HCT116 (cell line): ENCODE data around the gene TSPO. TPM values are rescaled to one million over a fixed set of nuclear protein-coding genes. Genes with fewer than 3 reads are reported as not detected.

ENCODE experiments used
- ATAC-seq: fragments of 200-7000 bp; cut with Tn5 transposase; 2 replicates; pipeline ENCODE4 v1.9.1; 2020; ENCODE audit warnings: mild to moderate bottlenecking, moderate library complexity
- BruUV-seq: library from RNA; stranded (reverse); fragments of 400-500 nt; replicated peaks from 2 replicates; lab custom pipeline; 2021; lab: Mats Ljungman, UMichigan
- CTCF ChIA-PET: fragments of 300-600 bp; sonication (Branson Sonifier 250); formaldehyde crosslinking; loops from one replicate; lab custom pipeline; 2021; ENCODE audit warnings: antibody characterized with exemption; lab: Charles Lee
- POLR2A ChIA-PET: fragments of 300-600, 350-600 bp; sonication (Branson Sonifier 250); formaldehyde crosslinking; loops from one replicate; lab custom pipeline; 2021; ENCODE audit warnings: antibody characterized with exemption; lab: Charles Lee
- RAD21 ChIA-PET, 2 experiments: fragments of 300-600 bp; sonication (Branson Sonifier 250); formaldehyde crosslinking; loops; one replicate each; lab custom pipeline; 2023; ENCODE audit warnings: low total read pairs in 2 of 2; ENCODE audit not compliant: uncharacterized antibody in 2 of 2, unreplicated experiment in 2 of 2, low non-redundant PET in 1 of 2; lab: Charles Lee
- DNase-seq: peaks from one replicate; pipeline ENCODE4 v3.0.0-alpha.2; 2010; ENCODE audit warnings: low read depth, low spot score
- H2AFZ ChIP-seq: fragments of 200-600 bp; shearing (Covaris generic), sonication (generic); 2 replicates; pipeline ENCODE4 v1.6.1; 2017; ENCODE audit warnings: low read depth, mixed run types, mixed read lengths, antibody characterized with exemption, low read length; ENCODE audit not compliant: poor library complexity, severe bottlenecking
- H3K27ac ChIP-seq: 2 replicates; pipeline ENCODE4 v1.5.1; 2012; ENCODE audit warnings: low read depth, low read length
- H3K27me3 ChIP-seq: fragments of 200-600 bp; sonication (generic); 2 replicates; pipeline ENCODE4 v1.6.1; 2016; ENCODE audit warnings: mixed run types, low read length, mixed read lengths; ENCODE audit not compliant: insufficient read depth
- H3K36me3 ChIP-seq, 2 experiments: fragments of 200-500 bp in 1 of 2; fragments of 200-600 bp in 1 of 2; sonication (Bioruptor generic) in 1 of 2; sonication (generic) in 1 of 2; 2 replicates each; pipeline versions ENCODE4 v1.5.1 to v1.6.1; 2014 to 2016; ENCODE audit warnings: low read length in 2 of 2, inconsistent platforms in 1 of 2, mixed read lengths in 1 of 2, mixed run types in 1 of 2; ENCODE audit not compliant: insufficient read depth in 2 of 2, control insufficient read depth in 1 of 2
- H3K4me1 ChIP-seq, 2 experiments: fragments of 200-600 bp in 1 of 2; sonication (generic) in 1 of 2; 2 replicates each; pipeline versions ENCODE4 v1.5.1 to v1.6.1; 2012 to 2017; ENCODE audit warnings: low read length in 2 of 2, inconsistent platforms in 1 of 2, mild to moderate bottlenecking in 1 of 2, mixed read lengths in 1 of 2, mixed run types in 1 of 2, moderate library complexity in 1 of 2; ENCODE audit not compliant: insufficient read depth in 2 of 2, control insufficient read depth in 1 of 2
- H3K4me2 ChIP-seq: fragments of 200-600 bp; sonication (generic); 2 replicates; pipeline ENCODE4 v1.6.1; 2017; ENCODE audit warnings: mixed run types, low read length, mixed read lengths
- H3K4me3 ChIP-seq, 2 experiments: fragments of 200-600 bp in 1 of 2; sonication (generic) in 1 of 2; replicated peaks in 1 of 2; 2 replicates each; pipeline ENCODE4 v1.5.1; 2011 to 2016; ENCODE audit warnings: low read length in 2 of 2, control low read depth in 1 of 2, low read depth in 1 of 2, mild to moderate bottlenecking in 1 of 2, mixed read lengths in 1 of 2, mixed run types in 1 of 2
- H3K79me2 ChIP-seq: fragments of 200-600 bp; sonication (generic); 2 replicates; pipeline ENCODE4 v1.6.1; 2017; ENCODE audit warnings: mild to moderate bottlenecking, mixed run types, low read length, moderate library complexity, mixed read lengths; ENCODE audit not compliant: insufficient read depth
- H3K9ac ChIP-seq: fragments of 200-600 bp; sonication (generic); 2 replicates; pipeline ENCODE4 v1.6.1; 2016; ENCODE audit warnings: low read length, mixed read lengths
- H3K9me2 ChIP-seq: fragments of 200-600 bp; sonication (generic), shearing (Covaris generic); 2 replicates; pipeline ENCODE4 v1.6.1; 2017; ENCODE audit warnings: mixed run types, mild to moderate bottlenecking, moderate library complexity; ENCODE audit not compliant: insufficient read depth
- H3K9me3 ChIP-seq, 2 experiments: fragments of 200-500 bp in 1 of 2; fragments of 200-600 bp in 1 of 2; sonication (Bioruptor generic) in 1 of 2; sonication (generic) in 1 of 2; 2 replicates each; pipeline ENCODE4 v1.6.1; 2014 to 2017; ENCODE audit warnings: low read length in 2 of 2, mixed read lengths in 2 of 2, inconsistent platforms in 1 of 2, low read depth in 1 of 2, mild to moderate bottlenecking in 1 of 2, mixed run types in 1 of 2, moderate library complexity in 1 of 2; ENCODE audit not compliant: control insufficient read depth in 1 of 2, insufficient read depth in 1 of 2
- H4K20me1 ChIP-seq: fragments of 200-600 bp; sonication (generic), shearing (Covaris generic); 2 replicates; pipeline ENCODE4 v1.6.1; 2017; ENCODE audit warnings: mixed run types, mild to moderate bottlenecking, moderate library complexity; ENCODE audit not compliant: insufficient read depth
- ATF3 ChIP-seq: IDR thresholded peaks from 2 replicates; pipeline ENCODE4 v1.6.1; 2012
- CBX3 ChIP-seq: IDR thresholded peaks from 2 replicates; pipeline ENCODE4 v1.6.1; 2012; ENCODE audit warnings: low read depth
- CEBPB ChIP-seq: IDR thresholded peaks from 2 replicates; pipeline ENCODE4 v1.6.1; 2012; ENCODE audit warnings: low read depth
- ELF1 ChIP-seq: IDR thresholded peaks from 2 replicates; pipeline ENCODE4 v1.6.1; 2012; ENCODE audit warnings: low read depth, borderline replicate concordance
- EZH2 ChIP-seq: fragments of 200-600 bp; sonication (generic); IDR thresholded peaks from 2 replicates; pipeline ENCODE4 v1.6.1; 2017; ENCODE audit warnings: antibody characterized with exemption, mixed run types
- FOSL1 ChIP-seq: IDR thresholded peaks from 2 replicates; pipeline ENCODE4 v1.6.1; 2012; ENCODE audit warnings: low read depth
- JUND ChIP-seq: IDR thresholded peaks from 2 replicates; pipeline ENCODE4 v1.6.1; 2012
- POLR2A ChIP-seq: IDR thresholded peaks from 2 replicates; pipeline ENCODE4 v1.7.0; 2011; ENCODE audit warnings: borderline replicate concordance; ENCODE audit not compliant: insufficient read depth, insufficient read length; ENCODE audit errors: extremely low read depth
- SIN3A ChIP-seq: IDR thresholded peaks from 2 replicates; pipeline ENCODE4 v1.6.1; 2012; ENCODE audit warnings: low read depth
- SP1 ChIP-seq: IDR thresholded peaks from 2 replicates; pipeline ENCODE4 v1.6.1; 2012; ENCODE audit warnings: low read depth
- TCF7L2 ChIP-seq: IDR thresholded peaks from 2 replicates; pipeline ENCODE4 v1.7.0; 2011; ENCODE audit warnings: borderline replicate concordance, inconsistent platforms; ENCODE audit not compliant: insufficient read depth, insufficient read length; ENCODE audit errors: extremely low read depth
- YY1 ChIP-seq: IDR thresholded peaks from 2 replicates; pipeline ENCODE4 v1.6.1; 2011; ENCODE audit warnings: low read length, low read depth, moderate library complexity, mild to moderate bottlenecking; ENCODE audit not compliant: insufficient replicate concordance; ENCODE audit errors: extremely low read depth
- intact Hi-C: fragments of 100-400 bp; cut with micrococcal nuclease; formaldehyde crosslinking; loops from 2 replicates; pipeline ENCODE4 v1.10.0; 2022
- total RNA-seq: library from RNA; stranded (reverse); gene quantifications from one replicate; pipeline ENCODE4 v1.2.1, GENCODE V29; 2021; ENCODE audit not compliant: unreplicated experiment
- TF ChIP-seq, protein P1 (sequence below): IDR thresholded peaks from 2 replicates; pipeline ENCODE4 v1.6.1; 2011; ENCODE audit warnings: mild to moderate bottlenecking, low read length, moderate library complexity; ENCODE audit not compliant: insufficient replicate concordance; ENCODE audit errors: extremely low read depth
- TF ChIP-seq, protein P2 (sequence below): IDR thresholded peaks from 2 replicates; pipeline ENCODE4 v1.6.1; 2012; ENCODE audit warnings: low read depth

TSPO gene
- total RNA-seq, 1 experiment from 2014 or later = 192 TPM

DNA sequence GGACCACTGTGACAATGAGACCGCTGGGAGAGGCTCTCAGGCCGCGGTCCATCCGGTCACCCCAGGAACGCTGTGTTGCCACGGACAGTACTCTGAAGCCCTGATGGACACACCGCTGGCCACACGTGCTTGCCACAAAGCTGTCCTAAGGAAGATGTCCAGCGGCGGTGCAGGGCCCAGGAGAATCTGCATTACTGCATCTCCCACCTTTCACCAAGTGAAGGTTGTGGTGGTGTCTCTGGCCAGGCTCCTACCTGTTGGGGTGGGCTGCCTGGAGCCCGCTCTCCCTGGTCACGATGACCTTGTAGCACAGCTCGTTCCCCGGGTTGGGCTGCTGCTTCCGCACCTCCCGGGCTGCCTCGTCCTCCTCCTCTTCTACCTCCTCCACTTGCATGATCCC is 31.4 kb downstream of the TSPO start:
- Histone ChIP-seq H3K4me3 (no peak overlapping the region), H3K4me2 (no peak overlapping the region), H3K9me3 (no peaks in the 10 kb centered on the region), H3K36me3 (peaks cover 21 to 50% of the 10 kb centered on the region in 2 experiments), H3K9me2 (no peaks in the 10 kb centered on the region), H3K79me2 (peaks cover 59% of the 10 kb centered on the region), H3K27ac (no peak overlapping the region), H3K27me3 (no peaks in the 10 kb centered on the region), H4K20me1 (no peaks in the 10 kb centered on the region), H3K4me1 (peaks cover 6 to 22% of the 10 kb centered on the region in 2 experiments; a peak in 2 of 4 replicates), H2AFZ (no peak overlapping the region), H3K9ac (no peak overlapping the region)
- no peak for DNase-seq
- RAD21 ChIA-PET = no interaction called here
- CTCF ChIA-PET = no interaction called here
- no peak for ATAC-seq
- no TSS peak for BruUV-seq
- TF ChIP-seq, protein P1, sequence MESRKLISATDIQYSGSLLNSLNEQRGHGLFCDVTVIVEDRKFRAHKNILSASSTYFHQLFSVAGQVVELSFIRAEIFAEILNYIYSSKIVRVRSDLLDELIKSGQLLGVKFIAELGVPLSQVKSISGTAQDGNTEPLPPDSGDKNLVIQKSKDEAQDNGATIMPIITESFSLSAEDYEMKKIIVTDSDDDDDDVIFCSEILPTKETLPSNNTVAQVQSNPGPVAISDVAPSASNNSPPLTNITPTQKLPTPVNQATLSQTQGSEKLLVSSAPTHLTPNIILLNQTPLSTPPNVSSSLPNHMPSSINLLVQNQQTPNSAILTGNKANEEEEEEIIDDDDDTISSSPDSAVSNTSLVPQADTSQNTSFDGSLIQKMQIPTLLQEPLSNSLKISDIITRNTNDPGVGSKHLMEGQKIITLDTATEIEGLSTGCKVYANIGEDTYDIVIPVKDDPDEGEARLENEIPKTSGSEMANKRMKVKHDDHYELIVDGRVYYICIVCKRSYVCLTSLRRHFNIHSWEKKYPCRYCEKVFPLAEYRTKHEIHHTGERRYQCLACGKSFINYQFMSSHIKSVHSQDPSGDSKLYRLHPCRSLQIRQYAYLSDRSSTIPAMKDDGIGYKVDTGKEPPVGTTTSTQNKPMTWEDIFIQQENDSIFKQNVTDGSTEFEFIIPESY = no peak
- no peak for TF ChIP-seq ATF3
- TF ChIP-seq YY1 = no peak
- TF ChIP-seq CEBPB = no peak
- TF ChIP-seq ELF1 = no peak
- TF ChIP-seq EZH2 = no peak
- TF ChIP-seq SIN3A = no peak
- TF ChIP-seq FOSL1 = no peak
- TF ChIP-seq TCF7L2 = no peak
- TF ChIP-seq CBX3 = no peak
- TF ChIP-seq, protein P2, sequence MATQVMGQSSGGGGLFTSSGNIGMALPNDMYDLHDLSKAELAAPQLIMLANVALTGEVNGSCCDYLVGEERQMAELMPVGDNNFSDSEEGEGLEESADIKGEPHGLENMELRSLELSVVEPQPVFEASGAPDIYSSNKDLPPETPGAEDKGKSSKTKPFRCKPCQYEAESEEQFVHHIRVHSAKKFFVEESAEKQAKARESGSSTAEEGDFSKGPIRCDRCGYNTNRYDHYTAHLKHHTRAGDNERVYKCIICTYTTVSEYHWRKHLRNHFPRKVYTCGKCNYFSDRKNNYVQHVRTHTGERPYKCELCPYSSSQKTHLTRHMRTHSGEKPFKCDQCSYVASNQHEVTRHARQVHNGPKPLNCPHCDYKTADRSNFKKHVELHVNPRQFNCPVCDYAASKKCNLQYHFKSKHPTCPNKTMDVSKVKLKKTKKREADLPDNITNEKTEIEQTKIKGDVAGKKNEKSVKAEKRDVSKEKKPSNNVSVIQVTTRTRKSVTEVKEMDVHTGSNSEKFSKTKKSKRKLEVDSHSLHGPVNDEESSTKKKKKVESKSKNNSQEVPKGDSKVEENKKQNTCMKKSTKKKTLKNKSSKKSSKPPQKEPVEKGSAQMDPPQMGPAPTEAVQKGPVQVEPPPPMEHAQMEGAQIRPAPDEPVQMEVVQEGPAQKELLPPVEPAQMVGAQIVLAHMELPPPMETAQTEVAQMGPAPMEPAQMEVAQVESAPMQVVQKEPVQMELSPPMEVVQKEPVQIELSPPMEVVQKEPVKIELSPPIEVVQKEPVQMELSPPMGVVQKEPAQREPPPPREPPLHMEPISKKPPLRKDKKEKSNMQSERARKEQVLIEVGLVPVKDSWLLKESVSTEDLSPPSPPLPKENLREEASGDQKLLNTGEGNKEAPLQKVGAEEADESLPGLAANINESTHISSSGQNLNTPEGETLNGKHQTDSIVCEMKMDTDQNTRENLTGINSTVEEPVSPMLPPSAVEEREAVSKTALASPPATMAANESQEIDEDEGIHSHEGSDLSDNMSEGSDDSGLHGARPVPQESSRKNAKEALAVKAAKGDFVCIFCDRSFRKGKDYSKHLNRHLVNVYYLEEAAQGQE = no peak
- TF ChIP-seq JUND = no peak
- TF ChIP-seq SP1 = no peak
- TF ChIP-seq POLR2A = no peak
- POLR2A ChIA-PET = no interaction called here
- intact Hi-C loops = no loop called here
